SU-DHL-6 (cell line): ENCODE data around the gene OR51M1.
"Not testable (repeated sequence)": the region's sequence is repeated elsewhere in the genome, so short reads cannot be mapped to it uniquely, and the experiment has no call there.

Experiments used
- H2AFZ ChIP-seq: fragments of 200-600 bp; sonication (generic); 2 replicates; pipeline ENCODE4 v1.6.1; 2014; ENCODE audit warnings: low read depth, mild to moderate bottlenecking, moderate library complexity, mixed read lengths, antibody characterized with exemption, low read length; ENCODE audit not compliant: severe bottlenecking
- H3F3A ChIP-seq: fragments of 200-600 bp; shearing (Covaris generic); 2 replicates; pipeline ENCODE4 v1.6.0; 2016; ENCODE audit warnings: antibody characterized with exemption, mild to moderate bottlenecking; ENCODE audit not compliant: insufficient read depth
- H3K27ac ChIP-seq: fragments of 200-600 bp; sonication (generic); 2 replicates; pipeline ENCODE4 v1.5.1; 2016; ENCODE audit warnings: low read depth, mild to moderate bottlenecking, low read length, moderate library complexity, mixed read lengths
- H3K27me3 ChIP-seq: fragments of 200-600 bp; sonication (generic), shearing (Covaris generic); 2 replicates; pipeline ENCODE4 v1.6.0; 2014; ENCODE audit warnings: mild to moderate bottlenecking, low read length
- H3K36me3 ChIP-seq: fragments of 200-600 bp; sonication (generic); 2 replicates; pipeline ENCODE4 v1.6.1; 2014; ENCODE audit warnings: mild to moderate bottlenecking, low read length, mixed read lengths
- H3K4me2 ChIP-seq: fragments of 300-600, 200-600 bp; shearing (Covaris generic), sonication (generic); 2 replicates; pipeline ENCODE4 v1.6.0; 2014; ENCODE audit warnings: low read length, low read depth, mild to moderate bottlenecking; ENCODE audit not compliant: poor library complexity, severe bottlenecking
- H3K4me3 ChIP-seq: fragments of 200-600 bp; sonication (generic); 2 replicates; pipeline ENCODE4 v1.5.1; 2014; ENCODE audit warnings: antibody characterized with exemption, low read length, mild to moderate bottlenecking, mixed read lengths; ENCODE audit not compliant: insufficient read depth, poor library complexity, severe bottlenecking
- H3K79me2 ChIP-seq: fragments of 200-600 bp; sonication (generic); 2 replicates; pipeline ENCODE4 v1.6.1; 2014; ENCODE audit warnings: mild to moderate bottlenecking, low read length, moderate library complexity; ENCODE audit not compliant: insufficient read depth
- H3K9ac ChIP-seq: fragments of 200-600 bp; sonication (generic); 2 replicates; pipeline ENCODE4 v1.7.0; 2014; ENCODE audit warnings: mild to moderate bottlenecking, low read length
- H3K9me2 ChIP-seq: fragments of 200-600 bp; sonication (generic); replicated peaks from 2 replicates; pipeline ENCODE4 v1.6.1; 2014; ENCODE audit warnings: low read length; ENCODE audit not compliant: insufficient read depth
- H3K9me3 ChIP-seq: fragments of 200-600 bp; sonication (generic); 2 replicates; pipeline ENCODE4 v1.6.1; 2014; ENCODE audit warnings: low read length, mixed read lengths; ENCODE audit not compliant: insufficient read depth
- H4K20me1 ChIP-seq: fragments of 200-600 bp; sonication (generic); 2 replicates; pipeline ENCODE4 v1.6.1; 2014; ENCODE audit warnings: low read depth, mild to moderate bottlenecking, antibody characterized with exemption, low read length, moderate library complexity, mixed read lengths
- CTCF ChIP-seq: fragments of 200-600 bp; sonication (generic); IDR thresholded peaks from one replicate; pipeline ENCODE4 v1.5.1; 2017; ENCODE audit warnings: antibody characterized with exemption, mild to moderate bottlenecking, low read length, moderate library complexity; ENCODE audit not compliant: insufficient read depth, poor library complexity, severe bottlenecking
- EZH2phosphoT487 ChIP-seq: fragments of 200-600 bp; sonication (generic), shearing (Covaris generic); conservative IDR thresholded peaks from 2 replicates; pipeline ENCODE4 v1.6.1; 2018; ENCODE audit warnings: mild to moderate bottlenecking, antibody characterized with exemption, low read length, moderate library complexity, mixed read lengths

The OR51M1 gene

GRCh38 chr11:5348551-5349194, 34.9 kb upstream of the OR51M1 start:
- no peaks in the 10 kb centered on the region for H3K79me2 ChIP-seq

GRCh38 chr11:5349550-5349949, 34.1 kb upstream of the OR51M1 start:
- no peak overlapping the region for H2AFZ ChIP-seq
- H3K27ac ChIP-seq: no peak overlapping the region
- TF ChIP-seq CTCF (no peak), EZH2phosphoT487 (no peak)
- H3K9me3 ChIP-seq: no peaks in the 10 kb centered on the region
- no peaks in the 10 kb centered on the region for H3F3A ChIP-seq
- no peak overlapping the region for H3K4me3 ChIP-seq
- H3K36me3 ChIP-seq: no peaks in the 10 kb centered on the region
- H4K20me1 ChIP-seq: no peaks in the 10 kb centered on the region
- H3K9me2 ChIP-seq: no peaks in the 10 kb centered on the region
- H3K9ac ChIP-seq: no peak overlapping the region
- no peaks in the 10 kb centered on the region for H3K79me2 ChIP-seq
- no peaks in the 10 kb centered on the region for H3K27me3 ChIP-seq
- no peak overlapping the region for H3K4me2 ChIP-seq

More at GRCh38 chr11:5348551-5349194, 34.9 kb upstream of the OR51M1 start:
- Histone ChIP-seq H3K27ac (no peak overlapping the region), H3K9me2 (no peaks in the 10 kb centered on the region), H3K9me3 (no peaks in the 10 kb centered on the region), H4K20me1 (no peaks in the 10 kb centered on the region), H3K4me2 (no peak overlapping the region), H3K27me3 (no peaks in the 10 kb centered on the region), H2AFZ (no peak overlapping the region), H3F3A (no peaks in the 10 kb centered on the region), H3K4me3 (no peak overlapping the region), H3K36me3 (no peaks in the 10 kb centered on the region), H3K9ac (no peak overlapping the region)
- TF ChIP-seq EZH2phosphoT487: no peak
- no peak for TF ChIP-seq CTCF

GRCh38 chr11:5351208-5351607, 32.4 kb upstream of the OR51M1 start, which contains the start of gene OR51B6:
Gene OR51B6 (plus strand): TSS chr11:5351508. CDS start chr11:5351508, 0 bp downstream.
- H3K36me3 ChIP-seq: no peaks in the 10 kb centered on the region
- no peaks in the 10 kb centered on the region for H3K9me3 ChIP-seq
- H3K9ac ChIP-seq: no peak within 1 kb of the TSS
- no peaks in the 10 kb centered on the region for H3F3A ChIP-seq
- no peak within 1 kb of the TSS for H3K4me3 ChIP-seq
- no peaks in the 10 kb centered on the region for H3K9me2 ChIP-seq
- no peak within 1 kb of the TSS for H2AFZ ChIP-seq
- H4K20me1 ChIP-seq: no peaks in the 10 kb centered on the region
- no peak within 1 kb of the TSS for H3K27ac ChIP-seq
- H3K79me2 ChIP-seq: no peaks in the 10 kb centered on the region
- TF ChIP-seq CTCF (no peak), EZH2phosphoT487 (no peak)
- no peak within 1 kb of the TSS for H3K4me2 ChIP-seq
- H3K27me3 ChIP-seq: no peaks in the 10 kb centered on the region

GRCh38 chr11:5356031-5356430, 27.6 kb upstream of the OR51M1 start:
- not testable (repeated sequence) for H3K9me3 ChIP-seq, H3K27me3 ChIP-seq, H2AFZ ChIP-seq, H4K20me1 ChIP-seq, H3K27ac ChIP-seq, H3K9ac ChIP-seq, H3K4me2 ChIP-seq, H3K9me2 ChIP-seq, H3K79me2 ChIP-seq, H3F3A ChIP-seq, H3K4me3 ChIP-seq, H3K36me3 ChIP-seq
